RPMI7951 (cell line): ENCODE measurements around the gene ECT2. TPM values are rescaled to one million over a fixed set of nuclear protein-coding genes. Genes with fewer than 3 reads are reported as not detected.
A peak's percentile ranks its signal among the peaks of the same experiment; 100 is the strongest.
"Not testable (repeated sequence)": the region's sequence is repeated elsewhere in the genome, so short reads cannot be mapped to it uniquely, and the experiment has no call there.

Source experiments
- DNase-seq: peaks from one replicate; pipeline ENCODE4 v3.0.0-alpha.2; 2012; ENCODE audit warnings: low read depth
- total RNA-seq: library from RNA; depleted of rRNA; stranded (reverse); fragments of >200 nt; shearing (Covaris generic); gene quantifications from 2 replicates; pipeline ENCODE4 v1.2.3, GENCODE V29; 2014

Gene ECT2
- total RNA-seq, 1 experiment from 2014 or later, result 152 TPM

DNA sequence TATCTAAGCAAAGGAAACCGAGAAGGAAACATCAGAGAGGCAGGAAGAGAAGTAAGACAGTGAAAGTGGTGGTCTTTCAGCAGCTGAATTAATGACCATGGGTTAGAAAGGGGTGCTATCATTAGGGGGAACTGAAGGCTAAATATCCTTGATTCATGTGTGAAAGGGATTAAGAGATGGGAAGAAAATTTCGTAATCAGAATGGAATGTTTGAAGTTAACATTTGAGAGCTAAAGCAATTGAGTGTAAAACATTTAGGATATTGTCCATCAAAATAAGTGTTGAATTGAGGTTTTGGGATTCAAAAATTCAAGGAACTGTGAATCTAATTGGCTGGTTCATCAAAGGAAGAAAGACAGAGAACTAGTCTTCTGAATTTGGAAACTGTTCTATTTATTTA, 4.1 kb upstream of the ECT2 start:
- peak; percentile 12 for DNase-seq

DNA sequence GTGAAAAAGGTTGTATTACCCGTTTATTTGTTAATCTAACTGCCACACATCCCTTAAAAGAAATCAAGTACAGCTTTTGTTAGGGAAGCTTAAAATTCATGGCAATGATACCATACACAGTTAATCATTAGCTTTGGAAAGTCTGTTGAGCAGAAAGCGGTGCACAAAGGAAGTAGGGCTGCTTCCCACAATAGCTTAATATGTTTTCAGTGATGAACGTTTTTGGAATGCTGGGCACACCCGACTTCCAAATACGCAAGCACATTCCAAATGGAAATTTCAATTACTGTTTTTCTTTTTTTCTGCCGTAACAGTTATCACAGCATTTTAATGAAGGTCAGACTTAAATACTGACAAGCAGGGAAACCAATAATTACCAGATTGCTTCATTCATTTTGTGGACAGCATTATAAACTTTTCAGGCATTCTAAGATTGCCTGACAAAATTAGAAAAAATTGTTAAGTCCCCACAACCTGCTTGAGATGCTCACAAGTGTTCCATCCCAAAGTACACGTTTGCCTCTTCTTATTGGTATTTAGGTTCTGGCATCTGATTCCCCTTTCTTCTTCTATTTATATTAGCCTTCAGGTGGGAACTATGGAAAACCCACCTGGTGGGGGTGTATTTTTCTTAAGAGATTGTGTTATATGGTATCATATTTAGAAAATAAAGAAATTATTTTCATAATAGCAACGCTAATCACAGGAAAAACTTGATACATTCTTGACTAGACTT, 1.1 kb upstream of the ECT2 start:
- DNase-seq, result peak; percentile 77

DNA sequence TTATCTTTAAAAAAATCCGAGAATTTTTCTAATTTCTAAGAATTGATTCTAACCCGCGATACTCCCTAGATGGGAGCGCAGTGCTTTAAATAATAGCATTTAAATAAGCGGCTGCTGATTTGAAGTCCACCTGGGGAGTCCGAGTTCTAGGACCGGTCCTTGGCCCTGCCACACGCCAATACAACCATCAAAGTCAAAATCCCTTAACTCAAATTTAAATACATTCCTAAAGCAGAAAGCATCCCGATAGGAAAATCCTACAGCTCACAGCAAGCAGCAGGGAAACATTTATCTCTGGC, 508 bp upstream of the ECT2 start:
- no peak for DNase-seq

DNA sequence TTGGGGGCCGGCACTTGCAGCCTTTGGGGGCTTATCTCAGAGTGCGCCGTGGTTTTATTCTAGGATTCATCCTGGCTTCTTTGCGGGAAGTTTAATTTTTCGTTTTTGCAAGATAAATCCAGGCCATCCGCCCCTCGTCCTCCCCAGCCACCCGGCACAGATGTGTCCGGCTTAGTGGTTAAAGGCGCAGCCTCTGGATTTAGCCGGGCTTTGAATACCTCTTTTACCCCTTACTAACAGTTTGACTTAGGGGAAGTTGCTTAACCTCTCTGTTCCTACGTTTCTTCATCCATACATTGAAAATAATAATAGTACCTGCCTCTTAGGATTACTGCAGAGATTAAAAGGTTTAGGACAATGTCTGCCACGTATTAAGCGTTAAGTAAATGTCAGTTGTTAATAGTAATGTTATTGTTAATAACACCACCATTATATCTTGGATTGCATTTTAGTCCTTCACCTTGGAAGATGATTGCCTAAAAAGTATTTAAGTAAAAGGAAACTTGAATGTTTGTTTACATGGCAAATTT, 714 bp downstream of the ECT2 start:
- DNase-seq, result no peak

DNA sequence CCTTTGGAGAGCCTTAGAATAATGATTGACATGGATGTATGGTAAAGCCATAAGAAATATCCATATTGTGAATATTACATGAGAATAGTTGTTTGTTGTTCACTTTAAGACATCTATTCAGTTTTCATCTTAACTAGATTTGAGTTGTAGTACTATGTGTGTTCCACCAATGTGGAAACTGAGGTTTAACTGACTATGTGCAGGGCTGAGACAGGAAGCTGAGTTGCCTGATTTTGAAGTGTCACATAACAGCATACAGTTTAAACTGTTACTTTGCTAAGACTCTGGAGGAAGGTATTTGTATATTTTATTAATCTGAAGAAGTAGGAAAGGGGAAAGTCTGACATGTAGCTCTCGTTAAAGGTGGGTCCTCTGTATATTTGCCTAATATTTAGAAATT, 2.1 kb downstream of the ECT2 start:
- no peak for DNase-seq

DNA sequence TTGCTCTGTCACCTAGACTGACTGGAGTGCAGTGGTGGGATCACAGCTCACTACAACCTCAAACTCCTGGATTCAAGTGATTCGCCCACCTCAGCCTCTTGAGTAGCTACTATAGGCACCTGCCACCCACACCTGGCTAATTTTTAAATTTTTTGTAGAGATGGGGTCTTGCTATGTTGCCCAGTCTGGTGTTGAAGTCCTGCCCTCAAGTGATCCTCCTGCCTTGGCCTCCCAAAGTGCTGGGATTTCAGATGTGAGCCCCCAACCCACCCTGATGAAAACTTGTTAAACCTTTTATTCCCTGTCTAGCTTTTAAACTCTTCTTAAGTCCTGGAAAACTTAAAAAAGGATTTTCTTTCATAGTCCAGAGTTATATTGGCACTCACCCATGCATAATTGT, 2.6 kb downstream of the ECT2 start:
- DNase-seq, result no peak

DNA sequence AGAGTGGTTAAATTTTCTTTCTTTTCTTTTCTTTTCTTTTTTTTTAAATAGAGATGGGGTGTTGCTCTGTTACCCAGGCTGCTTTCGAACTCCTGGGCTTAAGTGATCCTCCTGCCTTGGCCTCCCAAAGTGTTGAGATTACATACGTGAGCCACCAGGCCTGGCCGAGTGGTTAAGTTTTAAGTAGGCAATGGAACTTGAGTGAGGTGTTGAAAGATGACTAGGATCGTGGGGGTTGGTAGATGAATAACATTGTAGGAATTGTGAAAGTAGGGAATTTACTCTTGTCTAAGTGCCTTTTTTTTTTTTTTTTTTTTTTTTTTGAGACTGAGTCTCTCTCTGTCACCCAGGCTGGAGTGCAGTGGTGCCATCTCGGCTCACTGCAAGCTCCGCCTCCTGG, 9.9 kb downstream of the ECT2 start:
- DNase-seq, result not testable (repeated sequence)

DNA sequence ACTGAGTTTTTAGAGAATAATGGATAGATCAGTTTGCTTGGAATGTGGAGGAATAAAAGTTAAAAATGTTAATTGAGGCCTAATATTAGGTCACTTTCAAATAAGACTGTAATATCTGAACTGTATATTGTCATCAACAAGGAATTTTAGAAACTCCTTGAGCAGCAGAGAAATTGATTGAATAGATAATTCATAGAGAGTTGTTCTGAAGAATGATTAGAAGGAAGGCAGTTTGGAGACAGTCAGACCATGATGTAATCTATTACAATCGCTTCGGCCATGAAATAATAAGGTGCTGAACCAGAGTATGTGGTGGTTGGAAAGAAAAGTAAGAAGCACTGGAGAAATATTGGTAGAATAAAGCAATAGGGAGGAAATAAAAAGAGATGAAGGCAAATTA, 15.7 kb downstream of the ECT2 start:
- no peak for DNase-seq

DNA sequence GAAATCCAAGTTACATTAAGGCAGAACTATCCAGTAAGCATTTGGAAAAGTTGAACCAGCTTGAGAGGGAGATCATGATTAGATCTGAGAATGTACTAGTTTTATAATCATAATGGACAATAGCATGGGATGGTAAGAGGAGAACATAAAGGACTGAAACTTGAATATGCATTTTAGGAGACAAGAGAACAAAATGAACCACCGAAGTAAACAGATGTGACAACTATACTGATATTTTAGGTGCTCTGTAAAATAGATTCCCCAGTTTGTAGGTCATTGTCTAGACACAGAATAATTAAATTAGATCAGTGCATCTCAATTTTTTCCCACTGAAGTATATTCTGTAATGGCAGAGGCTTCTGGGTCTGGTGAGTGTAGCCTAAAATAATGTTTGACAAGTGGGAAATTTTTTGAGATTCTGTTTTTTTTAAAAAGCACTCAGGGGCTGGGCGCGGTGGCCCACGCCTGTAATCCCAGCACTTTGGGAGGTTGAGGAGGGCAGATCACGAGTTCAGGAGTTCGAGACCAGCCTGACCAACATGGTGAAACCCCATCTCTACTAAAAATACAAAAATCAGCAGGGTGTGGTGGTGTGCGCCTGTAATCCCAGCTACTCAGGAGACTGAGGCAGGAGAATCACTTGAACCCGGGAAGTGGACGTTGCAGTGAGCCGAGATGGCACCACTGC, 16.3 kb downstream of the ECT2 start:
- no peak for DNase-seq

DNA sequence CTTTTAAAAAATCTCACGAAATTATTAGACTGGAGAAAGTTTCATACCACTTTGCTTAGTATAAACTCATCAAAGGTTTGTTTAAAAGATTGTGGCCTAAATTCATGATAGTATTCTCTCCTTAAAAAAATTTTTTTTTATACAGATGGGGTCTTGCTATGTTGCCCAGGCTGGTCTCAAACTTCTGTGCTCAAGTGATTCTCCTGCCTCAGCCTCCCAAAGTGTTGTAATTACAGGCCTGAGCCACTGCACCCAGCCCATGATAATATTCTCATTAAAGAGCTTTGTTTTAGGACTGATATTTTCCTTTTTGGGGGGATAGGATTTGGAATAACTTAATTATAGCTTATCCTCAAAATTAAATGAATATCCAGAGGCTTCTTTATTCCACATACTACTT, 19.9 kb downstream of the ECT2 start:
- no peak for DNase-seq

DNA sequence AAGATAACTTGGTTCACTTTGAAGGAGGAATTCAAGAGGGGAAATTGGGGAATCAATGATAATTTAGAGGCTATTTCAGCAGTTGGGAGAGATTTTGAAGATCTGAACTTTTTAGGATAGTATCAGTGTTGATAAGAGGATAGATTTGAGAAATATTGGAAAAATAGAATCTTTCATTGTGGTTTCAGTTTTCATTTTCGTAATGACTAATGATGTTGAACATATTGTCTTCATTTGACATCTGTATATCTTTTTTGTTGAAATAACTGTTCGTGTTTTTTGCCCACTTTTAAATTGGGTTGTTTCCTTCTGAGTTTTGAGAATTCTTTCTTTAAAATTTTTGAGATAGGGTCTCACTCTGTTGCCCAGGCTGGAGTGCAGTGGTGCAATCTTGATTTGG, 21.1 kb downstream of the ECT2 start:
- no peak for DNase-seq

DNA sequence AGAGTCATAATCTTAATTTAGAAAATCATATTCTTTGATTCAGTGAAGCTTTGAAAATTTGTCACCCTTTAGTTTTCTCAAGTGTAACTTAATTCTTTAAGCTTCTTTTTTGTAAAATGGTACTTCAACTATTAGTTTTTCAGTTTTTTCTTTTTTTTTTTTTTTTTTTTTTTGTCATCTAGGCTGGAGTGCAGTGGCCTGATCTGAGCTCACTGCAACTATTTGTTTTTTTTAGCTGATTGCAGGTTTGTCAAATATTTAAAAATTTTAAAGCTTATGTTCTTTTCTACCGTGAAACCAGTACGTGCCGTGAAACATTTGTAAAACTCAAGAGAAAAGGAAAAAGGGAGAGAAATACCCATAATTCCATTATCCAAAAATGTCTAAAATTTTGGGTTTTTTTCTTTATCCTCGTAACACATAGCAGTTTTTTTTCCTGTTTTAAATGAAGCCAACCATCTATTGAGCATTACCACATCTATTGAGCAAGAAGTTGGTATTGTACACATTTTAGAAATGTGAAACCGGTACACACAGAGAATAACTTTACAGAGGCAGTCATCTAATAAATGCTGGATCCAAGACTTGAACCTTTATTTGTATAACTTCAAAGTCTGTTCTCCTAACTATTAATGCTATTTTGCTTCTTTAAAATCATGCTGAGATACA, 25.7 kb downstream of the ECT2 start:
- DNase-seq, result no peak

DNA sequence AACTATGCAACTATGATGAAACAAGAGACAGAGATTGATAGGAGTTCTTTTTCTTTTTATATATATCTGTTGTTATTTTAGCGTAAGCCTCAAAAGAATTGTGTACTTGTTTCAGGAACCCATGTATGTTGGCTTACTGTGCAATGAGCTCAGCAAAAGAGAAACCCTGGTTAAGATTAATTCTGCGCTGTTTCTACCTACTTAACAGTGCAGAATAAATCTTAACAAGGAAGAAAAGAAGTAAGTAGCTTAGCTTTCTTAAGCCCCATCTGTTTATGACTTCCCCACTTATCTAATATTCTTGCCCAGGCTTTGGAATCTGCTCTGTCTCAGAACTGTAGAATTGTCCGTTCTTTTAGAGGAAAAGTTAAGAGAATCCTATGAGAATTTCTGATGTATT, 27.4 kb downstream of the ECT2 start:
- DNase-seq, result no peak

DNA sequence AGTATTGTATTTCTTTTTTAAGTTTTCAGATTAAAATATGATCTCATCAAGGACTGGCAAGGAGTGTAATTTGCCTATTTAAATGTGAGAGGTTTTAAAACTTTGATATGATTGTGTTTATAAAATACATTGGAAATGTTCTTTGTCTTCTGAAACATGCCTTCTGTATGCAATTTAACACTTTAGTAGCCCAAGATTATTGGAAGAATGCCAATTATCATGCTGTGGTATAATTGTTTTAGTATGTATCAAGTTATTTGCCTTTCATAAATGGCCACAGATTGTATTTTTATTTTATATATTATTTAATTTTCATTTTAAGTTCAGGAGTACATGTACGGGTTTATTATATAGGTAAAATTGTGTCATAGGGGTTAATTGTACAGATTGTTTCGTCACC, 31.7 kb downstream of the ECT2 start:
- no peak for DNase-seq

DNA sequence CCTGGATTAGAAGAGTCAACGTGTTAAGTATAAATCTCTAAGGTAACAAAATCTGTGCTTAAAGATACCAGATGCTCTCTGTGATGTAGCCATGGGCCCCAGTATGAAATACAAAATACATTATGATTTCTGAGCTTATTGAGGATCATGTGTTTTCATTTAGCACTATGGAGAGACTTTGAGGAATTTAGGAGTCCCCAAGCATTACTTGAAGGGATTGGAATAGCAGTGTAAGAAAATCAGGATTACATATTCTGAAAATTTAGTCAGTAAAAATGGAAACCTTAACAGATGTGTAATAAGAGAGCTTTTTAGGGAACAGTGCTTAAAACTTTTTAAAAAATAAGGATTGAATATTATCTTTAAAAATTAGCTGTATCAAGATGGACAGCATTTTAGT, 35.5 kb downstream of the ECT2 start:
- no peak for DNase-seq

DNA sequence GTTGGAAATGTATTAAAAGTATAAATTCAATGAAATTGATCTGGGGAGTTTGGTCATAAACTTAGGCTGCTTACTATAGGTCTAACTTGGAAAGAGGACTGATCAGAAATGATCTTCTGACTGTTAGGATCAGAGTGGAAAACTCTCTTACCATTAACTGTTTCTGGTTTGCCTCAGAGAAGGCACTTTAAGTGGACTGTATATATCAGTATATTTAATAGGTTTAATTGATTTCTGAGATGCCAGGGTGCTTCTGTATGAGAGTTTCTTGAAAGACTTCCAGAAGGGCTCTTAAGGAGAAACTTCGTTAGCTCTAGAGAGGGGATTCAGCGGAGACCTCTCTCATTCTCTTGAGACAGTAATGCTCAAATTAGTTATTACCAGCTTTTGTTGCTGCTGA, 36.5 kb downstream of the ECT2 start:
- DNase-seq, result no peak

DNA sequence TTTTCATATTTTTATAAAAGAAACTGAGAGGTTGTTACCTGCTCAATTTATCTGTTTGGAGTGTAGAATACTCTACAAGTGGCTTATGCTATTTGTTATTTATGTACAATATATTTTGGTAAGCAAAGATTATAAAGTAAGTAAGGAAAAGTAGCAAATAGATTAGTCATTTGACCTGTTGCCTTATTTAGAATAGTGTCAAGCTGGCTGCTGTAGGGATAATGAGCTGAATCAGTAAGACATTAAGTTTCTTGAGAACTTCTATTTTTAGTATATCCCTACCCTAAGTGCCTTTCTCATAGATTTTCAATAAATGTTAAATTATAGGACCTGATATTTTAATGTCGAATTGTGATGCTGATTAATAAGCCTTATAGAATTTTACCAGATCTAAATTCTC, 37.2 kb downstream of the ECT2 start:
- no peak for DNase-seq

DNA sequence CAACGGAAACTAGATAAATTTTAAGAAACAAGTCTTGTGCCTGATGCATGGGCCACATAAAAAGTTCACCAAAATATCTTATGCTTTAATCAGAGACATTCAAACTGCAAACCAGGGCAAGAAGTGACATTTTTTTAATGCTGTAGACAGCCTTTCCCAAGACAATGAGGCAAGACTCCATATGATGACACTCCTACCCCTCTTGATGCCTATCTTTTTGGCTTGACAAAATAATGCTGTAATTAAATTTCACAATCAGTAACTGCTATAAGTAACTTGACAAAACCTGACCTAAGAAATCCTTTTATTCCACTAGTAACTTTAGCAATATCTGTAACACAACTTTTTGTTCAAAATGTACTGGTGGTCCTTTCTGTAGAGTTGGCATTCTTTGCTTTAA, 48.7 kb downstream of the ECT2 start:
- no peak for DNase-seq

DNA sequence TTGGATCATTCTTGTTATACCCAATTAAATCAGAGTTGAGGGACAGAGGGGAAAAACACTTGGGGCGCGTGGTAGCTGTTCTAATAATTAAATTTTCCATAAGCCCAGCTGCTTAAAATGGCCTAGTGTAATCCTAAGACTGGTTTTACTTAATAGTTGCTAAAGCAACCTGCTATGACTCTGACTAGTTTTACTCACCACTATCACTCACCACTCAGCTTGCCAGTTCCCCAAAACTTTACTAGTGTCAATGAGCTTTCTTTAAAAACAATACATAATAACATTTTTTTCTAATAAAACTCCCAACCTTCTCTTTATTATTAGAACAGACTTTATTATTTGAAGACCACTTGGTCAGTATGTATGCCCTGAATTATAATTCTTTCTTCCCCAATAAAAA, 49.6 kb downstream of the ECT2 start:
- DNase-seq, result no peak

DNA sequence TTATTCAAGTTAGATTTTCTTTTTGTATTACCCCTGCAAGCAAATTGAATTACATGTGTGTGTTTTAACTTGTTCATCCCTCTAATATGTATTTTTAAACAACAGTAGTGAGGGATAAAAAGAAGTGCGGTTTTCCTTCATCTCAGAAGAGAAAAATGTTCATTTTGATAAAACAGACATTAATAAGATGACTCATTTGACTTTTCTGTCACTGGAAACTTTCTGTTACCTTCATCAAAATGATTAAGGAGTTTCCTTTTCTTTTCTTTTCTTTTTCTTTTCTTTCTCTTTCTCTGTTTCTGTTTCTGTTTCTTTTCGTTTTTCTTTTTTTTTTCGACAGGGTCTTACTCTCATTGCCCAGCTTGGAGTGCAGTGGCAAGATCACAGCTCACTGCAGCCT, 53.0 kb downstream of the ECT2 start:
- DNase-seq, result no peak

DNA sequence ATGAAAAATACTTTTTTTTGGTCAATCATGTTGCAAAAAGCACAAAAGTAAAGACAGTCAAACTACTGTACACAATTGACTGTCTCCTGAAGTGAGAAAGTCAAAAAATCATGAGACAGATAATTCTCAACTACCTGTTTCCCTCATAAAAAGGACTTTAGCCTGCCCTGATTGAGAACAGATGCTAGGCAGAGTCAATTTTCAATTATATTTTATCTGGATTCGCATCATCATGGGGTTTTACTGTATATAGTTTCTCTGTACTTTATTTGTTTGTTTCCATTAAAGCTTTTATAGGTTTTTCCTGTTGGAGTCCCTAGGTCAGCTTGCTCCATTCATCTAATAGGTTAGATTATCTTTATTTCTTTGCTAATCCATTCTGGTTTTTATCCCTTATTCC, 53.8 kb downstream of the ECT2 start:
- no peak for DNase-seq

DNA sequence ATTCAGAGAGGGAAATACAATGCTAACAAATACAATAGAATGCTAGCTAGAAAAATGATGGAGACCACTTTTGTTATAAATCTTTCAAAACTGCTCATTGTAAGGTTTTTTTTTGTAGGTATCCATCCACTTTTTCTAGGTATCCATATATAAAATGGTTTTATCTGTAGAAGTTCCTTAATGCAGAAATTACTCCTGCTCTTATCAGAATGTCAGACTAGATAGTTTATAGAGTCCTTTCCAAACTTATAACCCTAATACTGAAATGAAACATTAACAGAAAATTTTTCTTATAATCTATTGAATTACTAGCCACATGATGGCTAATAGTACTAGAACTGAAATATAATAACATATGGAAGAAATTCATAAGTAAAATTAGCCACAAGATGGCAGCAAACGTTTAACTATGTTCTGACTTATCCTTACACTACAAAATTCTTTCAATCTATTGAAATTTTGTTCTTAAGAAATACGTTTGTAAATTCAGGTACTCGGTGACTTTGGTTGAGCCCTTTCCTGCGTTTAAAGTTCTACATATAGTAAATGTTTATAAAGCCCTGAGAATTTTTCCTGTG, 58.5 kb downstream of the ECT2 start:
- DNase-seq, result peak; percentile 35

DNA sequence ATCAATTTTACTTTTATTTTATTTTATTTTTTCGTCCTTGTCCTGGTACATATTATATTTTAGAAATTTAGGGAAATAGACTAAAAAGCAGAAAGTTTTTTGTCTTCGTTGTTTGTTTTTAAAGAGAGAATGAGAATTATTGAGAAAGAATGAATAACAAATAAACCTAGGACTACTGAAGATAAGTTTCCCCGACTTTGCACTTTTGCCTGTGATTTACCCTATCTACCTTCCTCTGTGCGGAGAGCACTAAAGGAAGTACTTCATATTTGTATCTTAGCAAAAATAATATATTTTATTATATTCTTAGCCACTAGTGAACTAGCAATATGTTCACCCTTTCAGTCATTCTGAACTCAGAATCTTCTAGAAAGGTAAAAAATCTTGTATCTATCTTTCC, 60.6 kb downstream of the ECT2 start:
- DNase-seq, result no peak
